ENCODE measurements around the gene RPIA. TPM values are rescaled to one million over a fixed set of nuclear protein-coding genes. Genes with fewer than 3 reads are reported as not detected.

Gene RPIA
- total and polyA plus RNA-seq, 2 of the 13 experiments (the other 11 are each of a cell fraction or from before 2014, with no cell fraction given) = 13.3 to 23.9 TPM

GRCh38 chr2:88751768-88752167 lies 60.3 kb downstream of the RPIA start (continued):
- TF ChIP-seq KIAA2018 (CRISPR knock-in tag; IDR thresholded peaks at IDR 0.05; ENCODE audit: borderline replicate concordance) = no peak
- no peak for TF ChIP-seq ZNF513 (CRISPR knock-in tag; conservative IDR thresholded peaks at IDR 0.05)
- no peak for TF ChIP-seq CSRNP2 (CRISPR knock-in tag; conservative IDR thresholded peaks at IDR 0.05; ENCODE audit: low read depth)

All from HepG2 (cell line).